GM12878 (cell line): ENCODE data around the gene ZNHIT1.

ENCODE experiments used
- CBX3 ChIP-seq: fragments of 200-600 bp; sonication (generic); IDR thresholded peaks from 2 replicates; pipeline ENCODE4 v1.6.1; 2016; ENCODE audit warnings: low read depth, borderline replicate concordance
- CEBPB ChIP-seq, 2 experiments: fragments of 150-350 bp in 1 of 2; IDR thresholded peaks; 2 replicates each; pipeline ENCODE4 v1.6.1; 2012 to 2014; ENCODE audit warnings: low read depth in 2 of 2, low read length in 2 of 2, borderline replicate concordance in 1 of 2, inconsistent platforms in 1 of 2
- CHD2 ChIP-seq: IDR thresholded peaks from 2 replicates; pipeline ENCODE4 v1.6.1; 2011; ENCODE audit warnings: low read depth, low read length, improper control_type of control experiment, borderline replicate concordance
- FOXK2 ChIP-seq: fragments of 450-650 bp; IDR thresholded peaks from 2 replicates; pipeline ENCODE4 v1.6.1; 2017; ENCODE audit warnings: mild to moderate bottlenecking, moderate library complexity
- MYC ChIP-seq: IDR thresholded peaks from 2 replicates; pipeline ENCODE4 v1.6.1; 2011; ENCODE audit warnings: mild to moderate bottlenecking, low read length, moderate library complexity, inconsistent platforms; ENCODE audit not compliant: insufficient read depth, insufficient replicate concordance, insufficient read length, severe bottlenecking
- PAX8 ChIP-seq: fragments of 450-650 bp; IDR thresholded peaks from 2 replicates; pipeline ENCODE4 v1.6.1; 2017; ENCODE audit warnings: mild to moderate bottlenecking, moderate library complexity
- TCF7 ChIP-seq: IDR thresholded peaks from 2 replicates; pipeline ENCODE4 v1.6.1; 2014; ENCODE audit warnings: antibody characterized with exemption, borderline replicate concordance
- YY1 ChIP-seq: IDR thresholded peaks from 2 replicates; pipeline ENCODE4 v1.6.1; 2011; ENCODE audit warnings: low read depth, mild to moderate bottlenecking, low read length
- TF ChIP-seq, protein P1 (sequence below): IDR thresholded peaks from 2 replicates; pipeline ENCODE4 v1.6.1; 2012; ENCODE audit warnings: mild to moderate bottlenecking, low read depth, low read length
- TF ChIP-seq, protein P2 (sequence below), 3 experiments: IDR thresholded peaks in 2 of 3; conservative IDR thresholded peaks in 1 of 3; 2 replicates each; pipeline ENCODE4 v1.5.1; 2011; ENCODE audit warnings: low read depth in 3 of 3, low read length in 3 of 3, mild to moderate bottlenecking in 3 of 3, control low read depth in 2 of 3, moderate library complexity in 2 of 3, inconsistent platforms in 1 of 3, mixed read lengths in 1 of 3; ENCODE audit not compliant: control insufficient read depth in 2 of 3, insufficient read depth in 1 of 3; ENCODE audit errors: extremely low read depth in 1 of 3

DNA sequence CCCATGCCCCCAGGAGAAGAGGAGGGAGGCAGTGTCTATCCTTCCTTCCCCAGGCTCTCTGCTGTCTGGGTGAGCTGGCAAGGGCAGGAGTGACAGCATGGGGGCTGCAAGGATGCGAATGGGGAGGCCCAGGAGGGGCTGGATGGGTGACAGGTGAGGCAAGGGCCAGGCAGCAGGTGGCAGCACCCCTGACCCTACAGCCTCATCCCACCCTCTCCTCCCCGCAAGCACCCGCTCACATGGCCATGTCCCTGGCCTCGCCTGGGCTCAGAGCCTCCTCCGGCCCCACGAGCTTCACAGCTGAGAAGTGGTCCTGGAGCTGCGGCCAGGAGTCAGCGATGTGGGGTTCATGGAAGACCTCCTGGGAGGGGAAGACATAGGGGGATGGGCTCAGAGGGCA, 6.0 kb upstream of the ZNHIT1 start:
- TF ChIP-seq, protein P1, sequence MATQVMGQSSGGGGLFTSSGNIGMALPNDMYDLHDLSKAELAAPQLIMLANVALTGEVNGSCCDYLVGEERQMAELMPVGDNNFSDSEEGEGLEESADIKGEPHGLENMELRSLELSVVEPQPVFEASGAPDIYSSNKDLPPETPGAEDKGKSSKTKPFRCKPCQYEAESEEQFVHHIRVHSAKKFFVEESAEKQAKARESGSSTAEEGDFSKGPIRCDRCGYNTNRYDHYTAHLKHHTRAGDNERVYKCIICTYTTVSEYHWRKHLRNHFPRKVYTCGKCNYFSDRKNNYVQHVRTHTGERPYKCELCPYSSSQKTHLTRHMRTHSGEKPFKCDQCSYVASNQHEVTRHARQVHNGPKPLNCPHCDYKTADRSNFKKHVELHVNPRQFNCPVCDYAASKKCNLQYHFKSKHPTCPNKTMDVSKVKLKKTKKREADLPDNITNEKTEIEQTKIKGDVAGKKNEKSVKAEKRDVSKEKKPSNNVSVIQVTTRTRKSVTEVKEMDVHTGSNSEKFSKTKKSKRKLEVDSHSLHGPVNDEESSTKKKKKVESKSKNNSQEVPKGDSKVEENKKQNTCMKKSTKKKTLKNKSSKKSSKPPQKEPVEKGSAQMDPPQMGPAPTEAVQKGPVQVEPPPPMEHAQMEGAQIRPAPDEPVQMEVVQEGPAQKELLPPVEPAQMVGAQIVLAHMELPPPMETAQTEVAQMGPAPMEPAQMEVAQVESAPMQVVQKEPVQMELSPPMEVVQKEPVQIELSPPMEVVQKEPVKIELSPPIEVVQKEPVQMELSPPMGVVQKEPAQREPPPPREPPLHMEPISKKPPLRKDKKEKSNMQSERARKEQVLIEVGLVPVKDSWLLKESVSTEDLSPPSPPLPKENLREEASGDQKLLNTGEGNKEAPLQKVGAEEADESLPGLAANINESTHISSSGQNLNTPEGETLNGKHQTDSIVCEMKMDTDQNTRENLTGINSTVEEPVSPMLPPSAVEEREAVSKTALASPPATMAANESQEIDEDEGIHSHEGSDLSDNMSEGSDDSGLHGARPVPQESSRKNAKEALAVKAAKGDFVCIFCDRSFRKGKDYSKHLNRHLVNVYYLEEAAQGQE: no peak
- TF ChIP-seq TCF7: no peak
- TF ChIP-seq, protein P2, sequence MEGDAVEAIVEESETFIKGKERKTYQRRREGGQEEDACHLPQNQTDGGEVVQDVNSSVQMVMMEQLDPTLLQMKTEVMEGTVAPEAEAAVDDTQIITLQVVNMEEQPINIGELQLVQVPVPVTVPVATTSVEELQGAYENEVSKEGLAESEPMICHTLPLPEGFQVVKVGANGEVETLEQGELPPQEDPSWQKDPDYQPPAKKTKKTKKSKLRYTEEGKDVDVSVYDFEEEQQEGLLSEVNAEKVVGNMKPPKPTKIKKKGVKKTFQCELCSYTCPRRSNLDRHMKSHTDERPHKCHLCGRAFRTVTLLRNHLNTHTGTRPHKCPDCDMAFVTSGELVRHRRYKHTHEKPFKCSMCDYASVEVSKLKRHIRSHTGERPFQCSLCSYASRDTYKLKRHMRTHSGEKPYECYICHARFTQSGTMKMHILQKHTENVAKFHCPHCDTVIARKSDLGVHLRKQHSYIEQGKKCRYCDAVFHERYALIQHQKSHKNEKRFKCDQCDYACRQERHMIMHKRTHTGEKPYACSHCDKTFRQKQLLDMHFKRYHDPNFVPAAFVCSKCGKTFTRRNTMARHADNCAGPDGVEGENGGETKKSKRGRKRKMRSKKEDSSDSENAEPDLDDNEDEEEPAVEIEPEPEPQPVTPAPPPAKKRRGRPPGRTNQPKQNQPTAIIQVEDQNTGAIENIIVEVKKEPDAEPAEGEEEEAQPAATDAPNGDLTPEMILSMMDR (IDR thresholded peaks at IDR 0.05 in 2 of 3, conservative IDR thresholded peaks at IDR 0.05 in 1 of 3; ENCODE audit: control insufficient read depth in 2 of 3, extremely low read depth in 1 of 3, insufficient read depth in 1 of 3, low read depth in 3 of 3, low read length in 3 of 3): no peak
- no peak for TF ChIP-seq PAX8
- no peak for TF ChIP-seq CBX3
- TF ChIP-seq MYC: no peak
- no peak for TF ChIP-seq FOXK2
- no peak for TF ChIP-seq CHD2
- no peak for TF ChIP-seq CEBPB (IDR thresholded peaks at IDR 0.05; ENCODE audit: borderline replicate concordance in 1 of 2, low read depth in 2 of 2, low read length in 2 of 2)
- TF ChIP-seq YY1: no peak
